NCI-H2196 treated with DMSO at 0.1 percent for 48 hours (cell line): ENCODE results near the gene INTS1.

Experiments
- DNase-seq: peaks from one replicate; lab custom pipeline; 2025; ENCODE audit not compliant: unreplicated experiment; lab: John Stamatoyannopoulos, UW

The INTS1 gene

GRCh38 chr7:1464694-1465093 is 39.5 kb downstream of the INTS1 start:
- DNase-seq = no peak

- no peak for DNase-seq
Observed at GRCh38 chr7:1463676-1464223, 40.4 kb downstream of the INTS1 start.

- DNase-seq = no peak
Observed at GRCh38 chr7:1461646-1462375, 42.4 kb downstream of the INTS1 start.

GRCh38 chr7:1460821-1461645 is 43.2 kb downstream of the INTS1 start:
- DNase-seq = no peak

- DNase-seq = no peak
Observed at GRCh38 chr7:1459920-1460820, 44.0 kb downstream of the INTS1 start.

GRCh38 chr7:1459512-1459892 is 44.7 kb downstream of the INTS1 start:
- peak; percentile 96 for DNase-seq

GRCh38 chr7:1458683-1459511 is 45.3 kb downstream of the INTS1 start, which contains the start of gene MICALL2:
Gene MICALL2 (minus strand): TSS chr7:1459470. CDS start chr7:1459326, 144 bp downstream.
- DNase-seq = no peak

GRCh38 chr7:1457949-1458682 is 46.1 kb downstream of the INTS1 start:
- DNase-seq = no peak

GRCh38 chr7:1457059-1457948 is 46.9 kb downstream of the INTS1 start:
- no peak for DNase-seq

- DNase-seq = no peak
Observed at GRCh38 chr7:1455955-1456354, 48.2 kb downstream of the INTS1 start.

- DNase-seq = peak; percentile 96
Observed at GRCh38 chr7:1455241-1455939, 48.8 kb downstream of the INTS1 start.

- DNase-seq = no peak
Observed at GRCh38 chr7:1454542-1454941, 49.6 kb downstream of the INTS1 start.

GRCh38 chr7:1452205-1452604 is 52.0 kb downstream of the INTS1 start:
- DNase-seq = no peak

GRCh38 chr7:1450987-1451386 is 53.2 kb downstream of the INTS1 start:
- DNase-seq = no peak

GRCh38 chr7:1450431-1450830 is 53.8 kb downstream of the INTS1 start:
- no peak for DNase-seq

- DNase-seq = no peak
Observed at GRCh38 chr7:1449951-1450350, 54.2 kb downstream of the INTS1 start.

GRCh38 chr7:1449501-1449900 is 54.7 kb downstream of the INTS1 start:
- DNase-seq = no peak

GRCh38 chr7:1448958-1449357 is 55.2 kb downstream of the INTS1 start:
- DNase-seq = no peak
